Transverse colon (tissue), 4 donors: ENCODE data around the gene PLXNC1.

Source experiments
- CTCF ChIP-seq, 5 experiments: fragments of 200-600 bp in 3 of 5; fragments of 450-650 bp in 2 of 5; sonication (generic) in 3 of 5; IDR thresholded peaks; 1 replicate in 2 of 5; 2 replicates in 3 of 5; pipeline ENCODE4 v1.5.1; 2016 to 2017; ENCODE audit warnings: antibody characterized with exemption in 5 of 5, inconsistent platforms in 3 of 5, mild to moderate bottlenecking in 2 of 5, moderate library complexity in 1 of 5
- POLR2A ChIP-seq: fragments of 450-650 bp; IDR thresholded peaks from one replicate; pipeline ENCODE4 v1.6.1; 2016; ENCODE audit warnings: antibody characterized with exemption, mild to moderate bottlenecking, moderate library complexity
- POLR2AphosphoS5 ChIP-seq, 3 donors: sonication (generic); formaldehyde crosslinking; IDR thresholded peaks; one replicate each; pipeline ENCODE4 v1.6.1; 2016; ENCODE audit warnings: antibody characterized with exemption in 3 of 3

- no peak for TF ChIP-seq CTCF (IDR thresholded peaks at IDR 0.05)
- no peak for TF ChIP-seq POLR2A
- TF ChIP-seq POLR2AphosphoS5 (IDR thresholded peaks at IDR 0.05), result no peak
These were observed 1.4 kb downstream of the PLXNC1 start for GRCh38 chr12:94149781-94150239.
